RWPE1 (cell line): ENCODE measurements around the gene ANKRD55.
"Not testable (repeated sequence)": the region's sequence is repeated elsewhere in the genome, so short reads cannot be mapped to it uniquely, and the experiment has no call there.

Experiments used
- CTCF ChIA-PET: fragments of 350-600 bp; sonication (Branson Sonifier 250); formaldehyde crosslinking; extraction: SDS; loops from one replicate; lab custom pipeline; 2021; lab: Yijun Ruan, JAX
- POLR2A ChIA-PET: fragments of 400-600 bp; formaldehyde crosslinking; extraction: SDS; loops from one replicate; lab custom pipeline; 2020; ENCODE audit warnings: antibody characterized with exemption; ENCODE audit not compliant: low non-redundant PET; lab: Yijun Ruan, JAX
- DNase-seq: peaks from one replicate; pipeline ENCODE4 v3.0.0; 2012; ENCODE audit warnings: low spot score
- H3K27ac ChIP-seq: fragments of 450-650 bp; 2 replicates; pipeline ENCODE4 v1.5.1; 2017
- CTCF ChIP-seq: fragments of 450-650 bp; conservative IDR thresholded peaks from 2 replicates; pipeline ENCODE4 v1.5.1; 2017; ENCODE audit warnings: low read depth, mild to moderate bottlenecking

Gene ANKRD55

GRCh38 chr5:56130664-56131063 is 102.5 kb downstream of the ANKRD55 start:
- ChIA-PET CTCF (no interaction called here), POLR2A (no interaction called here)
- no peak overlapping the region for H3K27ac ChIP-seq
- DNase-seq: no peak
- TF ChIP-seq CTCF: no peak

GRCh38 chr5:56129288-56129687 is 103.8 kb downstream of the ANKRD55 start:
- no peak overlapping the region for H3K27ac ChIP-seq
- CTCF ChIA-PET: no interaction called here

GRCh38 chr5:56128113-56128512 is 105.0 kb downstream of the ANKRD55 start:
- CTCF ChIA-PET: no interaction called here
- POLR2A ChIA-PET: no interaction called here
- DNase-seq: no peak
- no peak for TF ChIP-seq CTCF
- no peak overlapping the region for H3K27ac ChIP-seq

More at GRCh38 chr5:56129288-56129687, 103.8 kb downstream of the ANKRD55 start:
- DNase-seq: no peak
- no peak for TF ChIP-seq CTCF
- POLR2A ChIA-PET: no interaction called here

GRCh38 chr5:56126487-56127179 is 106.5 kb downstream of the ANKRD55 start:
- H3K27ac ChIP-seq: no peak overlapping the region
- ChIA-PET POLR2A (no interaction called here), CTCF (interaction anchor here (0.5 kb wide), 1 partner anchor 1024 kb away, joined by 7 read pairs; the partner anchor contains the start of gene GZMA)
- no peak for DNase-seq
- TF ChIP-seq CTCF: no peak

- ChIA-PET CTCF (interaction anchor here (0.6 kb wide), 2 partner anchors 17 to 889 kb away, joined by 3 to 4 read pairs; no protein-coding TSS in a partner anchor), POLR2A (no interaction called here)
- H3K27ac ChIP-seq: peak overlapping the region; percentile 74
- TF ChIP-seq CTCF: no peak
- DNase-seq: peak; percentile 93
Observed at GRCh38 chr5:56123531-56124243, 109.4 kb downstream of the ANKRD55 start.

- POLR2A ChIA-PET: not testable (repeated sequence)
- CTCF ChIA-PET: interaction anchor here (0.6 kb wide), 1 partner anchor 693 kb away, joined by 4 read pairs; no protein-coding TSS in a partner anchor
- peak overlapping the region; percentile 52 for H3K27ac ChIP-seq
Observed at GRCh38 chr5:56122360-56122985, 110.7 kb downstream of the ANKRD55 start.

More at GRCh38 chr5:56122360-56122985, 110.7 kb downstream of the ANKRD55 start:
- DNase-seq: not testable (repeated sequence)
